Measurements from ENCODE around the gene RARRES2.
A peak's percentile ranks its signal among the peaks of the same experiment; 100 is the strongest.
"Not testable (repeated sequence)": the region's sequence is repeated elsewhere in the genome, so short reads cannot be mapped to it uniquely, and the experiment has no call there.

The RARRES2 gene

DNA sequence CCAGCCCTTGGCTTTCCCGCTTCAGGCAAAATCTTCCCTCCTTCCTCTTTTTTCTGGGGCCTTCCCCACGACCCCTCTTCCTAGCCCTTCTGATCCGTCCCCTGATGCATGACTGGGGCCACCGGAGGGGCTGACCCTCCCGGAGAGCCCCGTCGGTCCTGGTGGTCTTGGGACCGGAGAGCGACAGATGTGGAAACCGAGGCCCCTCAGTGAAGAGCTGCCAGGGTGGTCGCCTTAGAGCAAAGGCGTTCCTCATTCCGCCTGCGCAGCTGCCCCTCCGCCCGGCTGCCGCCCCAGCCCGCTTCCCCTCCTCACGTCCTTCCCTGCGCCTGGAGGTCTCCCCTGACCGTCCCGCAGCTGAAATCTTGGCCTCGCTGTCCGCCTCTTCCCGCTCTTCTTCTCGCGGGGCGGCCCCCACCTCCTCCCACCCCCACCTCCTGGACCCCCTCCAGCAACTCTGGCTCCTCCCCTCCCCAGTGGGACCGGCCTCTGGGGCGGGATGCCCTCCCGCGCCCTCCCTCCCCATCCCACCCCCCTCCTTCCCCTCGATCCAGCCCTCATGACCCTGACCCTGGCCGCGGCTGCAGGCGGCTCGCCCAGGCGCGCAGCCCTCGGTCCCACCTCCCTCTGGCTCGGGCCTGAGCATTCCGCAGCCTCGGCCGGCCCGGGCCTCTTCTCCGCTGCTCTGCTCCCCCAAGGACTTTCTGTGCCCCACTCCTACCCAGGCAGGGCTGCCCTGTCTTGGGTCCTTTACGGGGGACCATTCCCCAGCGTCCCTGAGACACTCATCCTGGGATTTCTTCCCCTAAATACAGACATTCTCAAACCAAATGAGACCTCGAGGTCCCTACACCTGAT lies at the start of gene RARRES2:
Gene RARRES2, minus strand, starts transcription at position 367 of the 858 bp plus-strand sequence. CDS start 1,020 bp downstream, outside the sequence.
- DNase-seq (ENCODE audit: low spot score) = no peak

DNA sequence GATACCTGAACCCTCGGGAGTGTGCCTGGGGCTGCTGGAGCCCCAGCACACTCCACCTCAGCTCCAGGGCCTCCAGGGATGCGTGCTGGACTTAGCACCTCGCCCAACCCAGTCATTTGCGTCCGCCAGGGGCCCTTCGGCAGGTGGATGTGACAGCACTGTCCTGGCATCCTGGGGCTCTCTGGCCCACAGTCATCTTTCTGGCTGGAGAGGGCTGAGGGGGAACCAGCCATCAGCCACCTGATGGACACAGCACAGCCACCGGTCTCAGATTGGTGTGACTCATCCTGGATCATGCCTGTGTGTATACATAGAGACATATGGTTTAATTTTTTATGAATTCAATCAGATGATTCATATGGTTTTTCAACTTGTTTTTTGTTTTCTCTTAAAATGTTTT lies 48.8 kb upstream of the RARRES2 start:
- DNase-seq (ENCODE audit: low spot score) = no peak

- no peak for DNase-seq (ENCODE audit: low spot score)
Observed at GRCh38 chr7:150389532-150389816, 48.0 kb upstream of the RARRES2 start.

DNA sequence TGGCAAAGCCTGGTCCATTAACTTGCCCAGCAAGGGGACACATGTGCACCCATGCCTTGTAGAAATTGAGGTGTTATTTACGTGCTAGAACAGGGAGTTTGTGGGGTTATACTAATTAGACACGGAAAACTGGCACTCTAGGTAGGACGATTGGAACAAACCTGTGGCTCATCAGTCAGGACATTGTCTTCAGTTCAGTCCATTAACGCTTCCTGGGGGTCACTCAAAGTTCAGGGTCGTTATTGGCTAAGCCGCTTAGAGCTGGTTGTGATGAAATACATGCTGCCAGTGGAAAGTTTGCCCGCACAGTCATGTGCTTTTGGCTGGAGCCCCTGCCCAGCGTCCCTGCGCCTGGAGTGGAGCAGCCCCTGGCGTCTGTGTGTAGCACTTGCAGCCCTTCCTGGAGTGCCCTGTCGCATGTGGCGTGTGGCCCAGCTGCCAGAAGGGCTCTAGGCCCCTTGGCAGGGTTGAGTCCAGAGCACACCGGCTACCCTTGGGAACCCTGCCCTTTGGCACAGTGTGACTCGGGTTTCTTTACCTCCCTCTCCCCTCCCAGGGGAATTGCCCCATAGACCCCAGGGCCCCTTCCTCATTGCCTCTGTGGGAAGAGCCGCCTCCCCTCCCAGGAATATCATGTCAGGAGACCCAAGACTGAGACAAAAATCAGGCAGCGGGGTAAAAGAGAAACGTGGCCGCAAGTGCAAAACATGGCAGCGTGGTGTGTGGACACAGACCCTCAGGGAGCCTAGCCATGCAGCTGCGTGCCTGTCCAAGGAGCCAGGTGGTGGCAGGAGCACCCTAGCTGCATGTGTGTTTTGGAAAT lies 47.5 kb upstream of the RARRES2 start:
- DNase-seq (ENCODE audit: low spot score) = no peak

- no peak for DNase-seq (ENCODE audit: low spot score)
Observed at GRCh38 chr7:150388306-150388705, 46.9 kb upstream of the RARRES2 start.

DNA sequence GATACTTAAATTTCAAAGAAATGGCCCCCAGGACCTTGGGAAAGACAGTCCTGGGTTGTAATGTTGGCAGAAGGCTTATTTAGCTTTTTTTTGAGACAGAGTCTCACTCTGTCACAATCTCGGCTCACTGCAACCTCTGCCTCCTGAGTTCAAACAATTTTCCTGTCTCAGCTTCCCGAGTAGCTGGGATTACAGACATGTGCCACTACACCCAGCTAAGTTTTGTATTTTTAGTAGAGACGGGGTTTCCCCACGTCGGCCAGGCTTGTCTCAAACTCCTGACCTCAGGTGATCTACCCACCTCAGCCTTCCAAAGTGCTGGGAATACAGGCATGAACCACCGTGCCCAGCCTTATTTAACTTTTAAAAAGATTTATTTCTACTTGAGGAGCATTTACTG lies 44.5 kb upstream of the RARRES2 start:
- not testable (repeated sequence) for DNase-seq (ENCODE audit: low spot score)

GRCh38 chr7:150385302-150385723 lies 43.9 kb upstream of the RARRES2 start:
- no peak for DNase-seq (ENCODE audit: low spot score)

DNA sequence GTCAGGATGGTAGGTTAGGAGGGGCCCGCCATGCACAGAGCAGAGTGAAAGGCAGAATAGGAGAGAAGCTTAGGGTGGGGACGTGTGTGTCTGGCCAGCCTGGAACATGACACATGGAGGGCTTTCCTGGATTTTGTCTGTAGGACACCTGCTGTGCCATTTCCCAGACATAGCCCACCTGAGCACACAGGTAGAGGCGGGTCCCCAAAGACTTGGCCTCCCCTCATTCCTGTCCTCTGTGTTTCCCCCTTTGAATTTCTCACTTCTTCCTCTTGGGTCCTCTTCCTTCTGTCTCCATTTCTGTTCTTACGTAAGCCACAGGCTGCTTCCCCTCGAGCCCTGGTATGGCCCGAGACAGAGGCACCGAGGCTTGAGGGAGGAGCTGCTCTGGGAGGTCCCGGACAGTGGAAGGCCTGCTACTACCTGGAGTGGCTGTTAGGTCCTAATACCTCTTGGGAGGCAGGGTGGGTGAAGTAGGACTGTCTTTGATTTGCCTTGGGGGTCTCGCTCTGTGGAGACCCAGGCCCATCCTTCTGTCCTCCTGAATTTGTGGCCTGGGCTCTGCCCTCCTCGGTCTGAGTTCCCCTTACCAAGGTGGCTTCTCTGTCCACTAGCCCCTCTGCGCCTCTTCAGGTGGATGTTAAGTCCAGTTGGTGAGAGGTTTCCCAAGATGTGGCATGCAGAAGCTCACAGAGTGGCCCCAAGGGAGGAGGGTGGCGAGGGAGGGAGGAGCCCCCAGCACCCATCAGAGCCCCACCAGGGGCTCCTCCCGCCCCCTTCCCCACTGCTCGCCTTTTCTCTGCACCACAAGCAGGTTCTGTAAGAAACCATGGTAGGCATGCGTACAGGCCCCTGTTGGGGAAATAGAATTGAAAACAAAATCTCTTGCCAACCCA lies 43.2 kb upstream of the RARRES2 start:
- no peak for DNase-seq (ENCODE audit: low spot score)

DNA sequence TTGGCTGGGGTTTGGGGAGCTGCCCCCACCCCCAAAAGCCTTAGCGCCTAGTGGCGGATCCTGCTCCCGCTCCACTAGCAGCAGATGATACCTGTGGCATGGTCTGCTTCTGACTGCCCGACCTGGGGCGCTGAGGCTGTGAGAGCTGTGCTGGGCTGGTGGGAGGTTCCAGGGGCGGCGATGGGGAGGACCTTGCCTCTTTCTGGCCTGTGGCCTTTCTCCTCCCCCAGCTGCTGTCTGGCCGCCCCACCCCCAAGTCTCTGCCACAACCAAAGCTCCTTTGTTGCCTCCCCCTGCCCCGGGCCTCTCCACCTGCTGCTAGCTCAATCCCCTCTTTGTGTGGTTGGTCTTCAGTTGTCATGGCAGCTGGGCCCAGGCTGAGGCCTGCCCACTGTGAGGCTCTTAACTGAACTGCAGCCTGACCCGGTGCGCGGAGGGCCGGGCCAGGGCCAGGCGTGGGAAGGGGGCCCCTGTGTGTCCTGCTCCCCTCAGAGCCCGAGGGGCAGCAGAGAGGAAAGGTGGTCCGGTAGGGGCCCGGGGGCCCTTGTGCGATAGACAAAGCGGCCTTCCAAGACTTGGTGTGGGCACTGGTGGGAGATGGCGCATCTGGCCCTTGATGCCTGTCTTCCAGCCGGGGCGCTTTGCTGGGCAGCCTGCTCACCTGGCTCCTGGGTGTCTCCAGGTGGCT lies 42.4 kb upstream of the RARRES2 start:
- no peak for DNase-seq (ENCODE audit: low spot score)

DNA sequence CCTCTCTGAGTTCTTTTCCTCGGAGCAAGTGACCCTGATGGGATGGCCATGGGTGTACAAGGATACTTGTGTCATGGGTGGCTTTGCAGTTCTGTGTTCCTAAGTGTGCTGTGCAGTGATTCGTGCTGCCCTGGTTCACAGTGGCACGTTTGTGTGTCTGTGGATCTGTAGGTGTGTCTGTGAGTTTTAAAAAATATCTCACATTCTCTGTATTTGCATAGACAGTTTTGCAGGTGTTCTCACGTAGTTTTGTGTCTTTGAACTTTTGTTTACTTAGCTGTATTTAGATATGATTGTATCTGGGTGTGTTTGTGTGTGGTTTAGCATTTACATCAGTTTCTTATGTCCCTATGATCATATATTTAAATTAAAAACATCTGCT lies 41.4 kb upstream of the RARRES2 start:
- DNase-seq (ENCODE audit: low spot score) = no peak

- no peak for DNase-seq (ENCODE audit: low spot score)
Observed at GRCh38 chr7:150382123-150382843, 40.9 kb upstream of the RARRES2 start.

DNA sequence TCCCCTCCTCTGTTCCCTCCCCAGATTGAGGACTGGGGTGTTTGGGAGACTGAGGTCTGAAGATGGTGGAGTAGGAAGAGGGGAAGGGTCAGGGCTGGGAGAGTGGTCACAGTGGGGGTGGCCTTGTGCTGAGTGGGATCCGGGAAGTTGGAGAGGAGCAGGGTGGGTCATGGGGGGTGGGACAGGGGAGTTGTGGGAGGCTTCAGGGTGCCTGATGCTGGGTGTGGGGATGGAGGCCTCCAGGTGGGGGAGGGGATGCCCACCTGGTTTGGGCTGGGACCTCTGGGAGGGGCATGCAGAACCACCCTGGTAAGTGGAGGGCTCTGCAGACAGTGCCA lies 40.3 kb upstream of the RARRES2 start:
- DNase-seq (ENCODE audit: low spot score) = no peak

- no peak for DNase-seq (ENCODE audit: low spot score)
Observed at GRCh38 chr7:150381096-150381495, 39.7 kb upstream of the RARRES2 start.

DNA sequence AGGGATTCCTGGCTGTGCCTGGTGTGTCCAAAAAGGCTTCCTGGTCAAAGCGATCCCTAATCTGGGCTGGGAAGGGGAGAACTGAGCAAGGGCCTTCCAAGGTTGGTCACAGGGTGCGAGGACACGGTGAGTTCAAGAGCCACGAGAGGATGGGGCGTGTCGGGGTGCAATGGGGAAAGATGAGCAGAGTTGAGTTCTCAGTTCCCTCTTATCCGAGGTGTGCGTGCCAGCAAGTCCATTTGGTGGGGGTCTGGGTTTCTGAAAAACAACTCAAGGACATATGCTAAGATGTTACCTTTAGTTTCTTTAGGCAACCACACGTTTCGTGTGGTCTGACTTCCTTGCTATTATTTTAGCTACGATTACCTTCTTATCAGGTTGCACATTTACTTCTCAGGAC lies 39.0 kb upstream of the RARRES2 start:
- no peak for DNase-seq (ENCODE audit: low spot score)

- DNase-seq (ENCODE audit: low spot score) = no peak
Observed at GRCh38 chr7:150379441-150380379, 38.3 kb upstream of the RARRES2 start.

DNA sequence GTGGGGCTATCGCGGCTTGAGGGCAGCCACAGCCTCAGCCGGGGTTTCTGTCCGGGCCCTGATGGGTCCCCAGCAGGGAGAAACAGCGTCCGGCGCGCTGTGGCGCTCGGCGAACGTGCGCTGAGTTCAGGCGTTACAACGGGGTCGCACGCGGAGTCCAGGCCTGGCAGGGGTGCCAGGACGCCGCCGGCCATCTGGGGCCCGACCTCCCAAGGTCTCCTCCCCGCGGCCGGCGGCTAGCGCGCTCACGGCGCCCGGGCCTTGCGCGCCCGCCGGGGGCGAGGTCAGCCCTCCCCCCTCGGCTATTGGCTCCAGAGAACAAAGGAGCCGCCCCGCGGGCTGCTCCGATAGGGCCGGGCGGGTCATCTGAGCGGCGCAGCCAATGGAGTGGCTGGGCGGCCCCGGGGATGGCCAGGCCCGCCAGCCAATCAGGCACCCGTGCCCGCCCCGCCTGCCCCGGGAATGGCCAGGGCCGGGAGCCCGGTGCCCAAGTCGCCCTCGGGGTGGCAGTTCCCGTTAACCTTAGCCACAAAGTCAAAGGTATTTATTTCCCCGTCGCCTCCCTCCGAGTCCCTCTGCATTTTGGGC lies 37.5 kb upstream of the RARRES2 start, which contains the start of gene ZNF775:
Gene ZNF775, plus strand, starts transcription at position 478 of the 588 bp plus-strand sequence. CDS start 9,141 bp downstream, outside the sequence.
- peak; percentile 96 for DNase-seq (ENCODE audit: low spot score)

DNA sequence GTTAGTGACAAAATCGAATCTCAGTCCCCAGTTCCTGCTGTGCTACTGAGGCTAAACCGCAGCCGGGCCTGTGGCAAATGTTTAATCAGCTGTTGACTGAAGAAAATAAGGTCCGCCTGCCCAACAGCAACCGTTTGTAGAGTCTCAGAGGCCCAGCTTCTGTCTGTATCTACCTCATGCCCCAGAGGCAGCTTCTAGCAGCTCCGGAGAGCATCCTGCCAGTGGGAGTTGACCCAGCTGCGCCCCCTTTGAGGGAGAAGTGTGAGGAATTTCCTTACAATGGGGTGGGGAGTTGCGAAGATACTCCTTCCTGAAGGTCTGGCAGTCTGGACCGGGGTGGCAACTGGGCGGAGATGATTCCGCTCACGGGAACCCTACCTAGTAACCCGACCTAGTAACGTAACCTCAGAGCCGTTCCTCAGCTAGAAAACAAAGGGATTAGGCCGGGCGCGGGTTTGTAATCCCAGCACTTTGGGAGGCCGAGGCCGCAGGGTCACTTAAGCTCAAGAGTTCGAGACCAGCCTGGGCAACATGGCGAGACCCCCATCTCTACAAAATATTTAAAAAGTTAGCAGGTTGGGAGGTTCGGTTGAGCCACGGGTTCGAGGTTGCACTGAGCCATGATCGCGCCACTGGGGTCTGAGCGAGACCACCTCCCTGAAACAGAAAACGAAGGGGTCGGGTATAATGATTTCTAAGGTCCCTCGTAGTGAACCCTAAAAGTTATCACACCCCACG lies 36.9 kb upstream of the RARRES2 start:
- no peak for DNase-seq (ENCODE audit: low spot score)

DNA sequence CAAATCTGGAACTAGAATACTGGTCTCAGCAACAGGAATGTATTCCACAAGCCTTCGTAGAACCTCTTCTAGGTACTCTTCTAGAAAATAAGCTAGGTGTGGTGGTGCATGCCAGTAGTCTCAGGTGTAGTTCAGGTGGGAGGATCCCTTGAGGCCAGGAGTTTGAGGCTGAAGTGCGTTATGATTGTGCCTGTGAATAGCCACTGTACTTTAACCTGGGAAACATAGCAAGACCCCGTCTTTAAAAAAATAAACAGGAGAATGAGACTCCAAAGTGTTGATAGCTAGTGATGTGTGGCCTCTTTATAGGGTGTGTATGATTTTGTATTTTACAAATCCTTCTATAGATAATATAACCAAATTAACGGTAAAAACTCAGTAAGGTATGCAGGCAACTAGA lies 36.2 kb upstream of the RARRES2 start:
- no peak for DNase-seq (ENCODE audit: low spot score)

DNA sequence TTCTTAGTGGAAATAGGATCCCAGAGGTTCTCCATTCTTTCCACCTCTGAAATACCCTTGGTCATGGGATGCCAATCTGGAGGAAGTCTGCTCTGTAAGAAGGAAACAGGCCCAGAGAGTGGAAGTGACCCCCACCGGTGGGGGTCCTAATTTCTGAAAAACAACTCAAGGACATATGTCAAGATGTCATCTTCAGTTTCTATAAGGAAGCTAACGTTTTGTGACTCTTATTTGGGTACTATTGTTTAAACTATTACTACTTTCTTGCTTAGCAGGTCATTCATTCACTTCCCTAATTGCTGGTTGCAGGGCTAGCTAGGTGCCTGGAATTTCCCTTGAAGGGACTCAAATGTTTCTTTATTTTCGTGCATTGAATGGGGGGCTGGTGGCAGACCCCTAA lies 35.8 kb upstream of the RARRES2 start:
- no peak for DNase-seq (ENCODE audit: low spot score)
